Purkinje cell (primary cell): ENCODE data around the gene DDX18. TPM values are rescaled to one million over a fixed set of nuclear protein-coding genes. Genes with fewer than 3 reads are reported as not detected.

Source experiments
- polyA plus RNA-seq: library from polyadenylated mRNA; unstranded; fragments of >200 nt; fragmentation: Nextera tagmentation; gene quantifications from 2 replicates; pipeline ENCODE4 v1.2.1, GENCODE V29; 2014

Gene DDX18
- polyA plus RNA-seq: 54.0 and 63.1 TPM in 2 replicates

DNA sequence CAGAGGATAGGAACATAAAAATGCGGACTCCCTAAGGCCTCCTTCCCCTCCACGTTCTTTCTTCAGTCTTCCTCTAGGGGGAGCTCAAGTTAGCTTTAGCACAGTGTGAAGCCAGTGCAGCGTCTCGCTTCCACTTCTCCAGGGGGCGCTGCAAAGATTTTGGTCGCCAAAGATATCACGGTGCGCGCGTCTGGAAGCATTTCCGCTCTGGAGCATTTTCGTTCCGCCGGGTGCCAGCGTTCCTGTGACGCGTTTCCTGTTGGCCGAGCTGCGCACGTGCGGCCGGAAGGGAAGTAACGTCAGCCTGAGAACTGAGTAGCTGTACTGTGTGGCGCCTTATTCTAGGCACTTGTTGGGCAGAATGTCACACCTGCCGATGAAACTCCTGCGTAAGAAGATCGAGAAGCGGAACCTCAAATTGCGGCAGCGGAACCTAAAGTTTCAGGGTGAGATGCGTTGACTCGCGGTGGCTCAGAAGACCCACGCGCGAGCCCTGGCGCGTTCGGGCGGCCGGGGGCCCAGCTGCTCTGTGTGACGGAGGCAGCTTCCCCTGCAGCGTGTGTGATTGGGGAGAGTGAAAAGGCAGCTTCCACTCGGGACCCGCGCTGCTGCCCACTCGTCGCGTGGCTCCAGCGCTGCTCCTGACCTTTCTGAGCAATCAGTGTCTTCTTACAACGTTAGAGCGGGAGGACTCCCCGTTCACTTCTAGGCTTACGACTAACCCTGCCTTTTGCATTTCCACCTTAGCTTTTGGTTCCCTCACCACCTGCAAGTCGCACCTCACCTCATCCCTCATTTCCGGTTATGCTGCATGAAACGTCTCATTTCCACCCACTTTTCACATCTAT lies at the start of gene DDX18:
Gene DDX18 (plus strand): TSS at position 275 of the 848 bp plus-strand sequence. CDS start 87 bp downstream, at position 362.

Other genes with a start within 250 kb of the DDX18 start
- 15.5 and 15.6 TPM in 2 replicates for gene CCDC93, start 199.4 kb downstream of the DDX18 start, polyA plus RNA-seq